Stimulated activated CD4-positive, alpha-beta T cell treated with anti-CD3 and anti-CD28 coated beads, Interleukin-2, amount 100 ng/mL, for 48 hours (primary cell): ENCODE data around the gene INF2.
"Not testable (repeated sequence)": the region's sequence is repeated elsewhere in the genome, so short reads cannot be mapped to it uniquely, and the experiment has no call there.

Experiments
- DNase-seq, 2 donors: peaks; one replicate each; pipeline ENCODE4 v3.0.0-alpha.2; 2020

The INF2 gene

GRCh38 chr14:104689109-104689880, at the start of gene INF2:
TSS of gene INF2 (plus strand) at chr14:104689618. CDS start at chr14:104701366, 11,748 bp downstream.
- DNase-seq: peak; percentile 21 to 44

GRCh38 chr14:104639885-104640548, 49.4 kb upstream of the INF2 start:
- DNase-seq: peak; percentile 46 to 62

GRCh38 chr14:104640681-104641080, 48.7 kb upstream of the INF2 start:
- no peak for DNase-seq

- no peak for DNase-seq
Observed at GRCh38 chr14:104641753-104642539, 47.5 kb upstream of the INF2 start.

- no peak for DNase-seq
Observed at GRCh38 chr14:104642540-104642868, 46.9 kb upstream of the INF2 start.

- DNase-seq: no peak
Observed at GRCh38 chr14:104643306-104643705, 46.1 kb upstream of the INF2 start.

GRCh38 chr14:104644091-104644635, 45.3 kb upstream of the INF2 start:
- no peak for DNase-seq

- no peak for DNase-seq
Observed at GRCh38 chr14:104644656-104645378, 44.6 kb upstream of the INF2 start.

- DNase-seq: no peak
Observed at GRCh38 chr14:104647467-104648043, 41.9 kb upstream of the INF2 start.

- peak; percentile 63 to 66 for DNase-seq
Observed at GRCh38 chr14:104650057-104650980, 39.1 kb upstream of the INF2 start.

GRCh38 chr14:104650981-104651875, 38.2 kb upstream of the INF2 start:
- no peak for DNase-seq

- DNase-seq: no peak
Observed at GRCh38 chr14:104651876-104652260, 37.5 kb upstream of the INF2 start.

- no peak for DNase-seq
Observed at GRCh38 chr14:104652386-104652785, 37.0 kb upstream of the INF2 start.

GRCh38 chr14:104653130-104653920, 36.1 kb upstream of the INF2 start:
- not testable (repeated sequence) for DNase-seq

GRCh38 chr14:104654119-104654518, 35.3 kb upstream of the INF2 start:
- no peak for DNase-seq

- DNase-seq: no peak
Observed at GRCh38 chr14:104655128-104655848, 34.1 kb upstream of the INF2 start.

- no peak for DNase-seq
Observed at GRCh38 chr14:104656014-104656714, 33.3 kb upstream of the INF2 start.

GRCh38 chr14:104657101-104657524, 32.3 kb upstream of the INF2 start:
- no peak for DNase-seq
